Activated CD8-positive, alpha-beta memory T cell treated with anti-CD3 and anti-CD28 coated beads, Interleukin-2, amount 50 U/mL, for 48 hours (primary cell): Measurements from ENCODE around the gene EME2.
"Not testable (repeated sequence)": the region's sequence is repeated elsewhere in the genome, so short reads cannot be mapped to it uniquely, and the experiment has no call there.

Experiments used
- DNase-seq: peaks from one replicate; pipeline ENCODE4 v3.0.0-alpha.2; 2020

The EME2 gene

DNA sequence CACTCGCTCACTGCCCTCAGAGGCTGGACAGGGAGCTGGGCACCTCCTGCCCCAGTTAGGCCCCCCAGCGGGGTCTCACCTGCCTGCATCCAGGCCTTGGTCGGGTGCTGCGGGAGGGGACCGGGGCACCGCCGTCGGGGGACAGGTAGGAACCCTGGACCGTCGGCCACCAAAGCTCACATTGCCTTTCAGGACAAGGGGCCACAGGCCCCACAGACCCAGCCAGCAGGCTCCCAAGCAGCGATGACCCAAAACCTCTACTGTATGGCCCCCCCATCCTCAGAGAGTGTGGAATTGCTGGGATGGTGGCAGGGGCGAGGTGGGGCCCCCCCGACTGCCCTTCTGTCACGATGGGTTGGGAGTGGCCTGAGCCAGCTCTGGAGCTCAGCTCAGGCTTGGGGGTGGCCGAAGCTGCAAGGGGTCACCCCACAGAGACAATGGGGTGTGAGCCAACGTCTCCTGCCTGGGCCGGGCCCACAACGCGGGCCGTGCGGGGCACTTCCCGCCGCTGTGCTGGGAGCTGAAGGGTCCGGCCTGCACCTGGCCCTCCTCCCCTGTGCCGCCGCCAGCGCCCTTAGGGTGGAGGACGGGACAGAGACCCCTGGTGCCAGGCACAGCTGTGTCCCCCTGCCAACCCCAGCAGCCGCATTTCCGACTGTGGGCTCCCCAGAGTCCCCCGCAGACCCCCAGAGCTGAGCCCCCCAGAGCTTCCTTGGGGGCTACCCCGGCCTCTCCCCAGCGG, 20.4 kb downstream of the EME2 start:
- DNase-seq, result peak; percentile 42

- no peak for DNase-seq
Observed at GRCh38 chr16:1793578-1794220, 21.1 kb downstream of the EME2 start, which contains the start of gene IGFALS. TSS of gene IGFALS (minus strand) at chr16:1793705. CDS start at chr16:1793652, 53 bp downstream.

DNA sequence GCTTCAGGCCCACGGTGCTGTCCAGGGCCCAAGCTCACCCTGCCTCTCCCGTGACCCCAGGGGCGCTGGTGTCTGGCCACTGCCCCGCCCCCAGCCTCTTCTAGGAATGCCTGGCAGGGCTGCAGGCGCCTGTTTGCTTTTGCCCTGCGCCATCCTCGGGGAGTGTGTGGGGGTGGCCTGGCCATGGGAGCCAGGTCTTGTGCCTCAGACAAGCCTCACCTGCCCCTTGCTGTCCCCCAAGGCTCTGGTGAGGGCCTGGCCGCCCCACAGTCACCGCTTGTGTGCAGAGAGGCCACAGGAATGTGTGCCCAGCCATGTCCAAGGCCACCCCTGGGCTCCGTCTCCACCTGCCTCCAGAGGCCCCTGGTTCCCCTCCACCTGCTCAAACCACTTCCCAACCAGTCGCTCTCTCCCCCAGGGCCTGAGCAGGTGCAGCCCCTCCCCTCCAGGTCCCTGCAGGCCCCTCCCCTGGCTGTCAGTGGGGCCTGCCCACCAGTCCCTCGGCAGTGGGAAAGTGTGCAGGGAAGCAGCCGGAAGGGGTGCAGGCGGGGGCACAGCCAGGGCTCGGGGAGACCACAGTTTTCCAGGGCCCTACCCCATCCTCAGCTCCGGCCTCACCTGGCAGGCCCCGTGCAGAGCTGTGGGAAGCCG, 21.7 kb downstream of the EME2 start:
- peak; percentile 47 for DNase-seq

DNA sequence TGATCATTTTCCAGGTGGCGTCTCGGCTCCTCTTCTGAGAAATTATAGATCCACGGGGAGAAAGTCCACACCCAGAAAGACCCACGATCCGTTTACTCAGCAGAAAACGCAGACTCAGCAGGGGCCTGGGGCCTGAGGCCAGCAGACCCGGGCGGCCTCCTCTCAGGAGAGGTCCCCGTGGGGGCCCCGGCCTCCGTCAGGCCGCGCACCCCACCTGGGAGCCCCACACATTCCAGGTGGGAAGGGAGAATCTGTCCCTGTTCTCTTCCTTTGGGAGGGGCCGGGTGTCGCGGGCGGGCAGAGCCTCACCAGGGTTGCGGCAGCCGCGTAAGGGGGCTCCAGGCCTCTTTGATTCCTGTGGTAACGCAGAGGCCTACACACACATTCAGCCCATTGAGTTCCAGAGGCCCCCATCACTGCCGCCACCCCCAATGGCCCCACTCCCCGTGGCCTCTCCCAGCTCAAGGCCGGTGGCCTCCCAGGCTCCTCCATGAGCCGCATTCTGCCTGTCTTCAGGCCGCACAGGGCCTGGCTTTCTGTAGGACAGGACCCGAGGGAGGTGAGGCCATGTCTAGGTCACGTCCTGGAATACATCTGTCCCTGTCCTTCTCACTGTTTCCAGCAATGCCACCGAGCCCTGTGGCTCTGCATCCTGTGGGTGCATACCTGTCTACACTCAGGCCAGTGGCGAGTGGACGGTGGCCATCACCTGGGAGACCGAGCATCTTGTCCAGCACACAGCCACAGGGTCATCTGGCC, 22.5 kb downstream of the EME2 start:
- no peak for DNase-seq

- DNase-seq, result not testable (repeated sequence)
Observed at GRCh38 chr16:1799263-1799662, 26.7 kb downstream of the EME2 start.

GRCh38 chr16:1800701-1801100, 28.1 kb downstream of the EME2 start:
- no peak for DNase-seq

DNA sequence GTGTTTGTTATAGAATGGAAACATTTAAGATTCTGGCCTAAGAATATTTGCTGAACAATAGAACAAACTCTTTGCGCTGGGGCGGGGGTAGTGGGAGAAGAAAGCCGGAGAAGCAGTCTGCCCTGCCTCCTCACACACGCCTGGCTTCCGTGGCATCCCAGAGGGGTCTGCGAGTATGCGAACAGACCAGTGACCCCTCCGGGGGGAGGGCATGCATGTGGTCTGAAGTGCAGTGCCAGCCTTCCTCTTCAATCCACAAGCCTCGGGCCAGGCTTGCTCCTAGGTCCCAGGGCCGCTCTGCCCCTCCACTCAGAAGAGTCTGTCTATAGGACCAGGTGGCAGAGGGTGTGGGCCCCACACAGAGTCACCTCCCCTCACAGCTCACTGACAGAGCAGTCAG, 35.0 kb downstream of the EME2 start:
- DNase-seq, result no peak

DNA sequence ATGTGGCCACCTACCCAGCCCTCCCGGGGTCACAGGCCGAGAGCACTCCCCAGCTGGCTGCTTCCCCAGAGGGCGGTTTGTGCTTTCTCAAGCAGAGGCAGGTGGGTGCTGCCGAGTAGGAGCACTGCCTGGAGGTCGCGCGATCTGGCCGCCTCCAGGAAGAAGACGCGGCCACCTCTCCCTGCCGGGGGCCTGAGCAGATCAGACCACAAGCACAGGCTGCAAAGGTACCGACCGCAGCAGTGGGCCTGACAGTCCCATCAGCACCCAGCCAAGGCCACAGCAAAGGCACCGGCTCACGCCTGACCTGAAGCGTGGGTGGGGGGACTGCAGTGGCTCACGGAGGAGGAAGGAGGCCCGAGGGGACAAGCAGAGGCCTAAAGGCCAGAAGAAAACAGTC, 36.1 kb downstream of the EME2 start:
- no peak for DNase-seq

DNA sequence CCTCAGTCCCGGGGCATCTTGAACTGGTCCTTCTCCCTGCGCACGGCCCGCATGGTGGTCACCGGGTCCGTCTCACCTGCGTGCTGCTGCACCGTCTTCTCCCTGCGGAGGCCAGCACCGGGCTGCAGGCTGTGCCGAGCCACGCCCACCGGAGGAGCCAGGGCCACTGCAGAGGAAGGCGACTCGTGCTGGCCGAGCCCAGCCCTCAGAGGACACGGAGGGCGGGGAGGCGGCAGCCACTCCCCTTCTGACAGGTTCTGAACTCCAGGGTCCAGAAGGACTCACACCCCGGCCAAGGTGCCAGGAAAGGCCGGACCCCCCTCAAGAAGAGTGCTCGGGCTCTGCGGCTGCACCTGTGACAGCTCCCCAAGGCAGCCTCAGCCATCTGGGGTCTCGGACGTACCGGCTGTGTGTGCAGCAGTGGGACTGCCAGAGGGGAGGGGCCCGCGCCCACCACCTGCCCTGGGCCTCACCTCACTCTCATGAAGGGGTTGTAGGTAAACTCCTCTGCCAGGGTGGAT, 36.7 kb downstream of the EME2 start:
- DNase-seq, result no peak

GRCh38 chr16:1810106-1810505, 37.5 kb downstream of the EME2 start:
- DNase-seq, result no peak

GRCh38 chr16:1810536-1810935, 37.9 kb downstream of the EME2 start:
- no peak for DNase-seq

DNA sequence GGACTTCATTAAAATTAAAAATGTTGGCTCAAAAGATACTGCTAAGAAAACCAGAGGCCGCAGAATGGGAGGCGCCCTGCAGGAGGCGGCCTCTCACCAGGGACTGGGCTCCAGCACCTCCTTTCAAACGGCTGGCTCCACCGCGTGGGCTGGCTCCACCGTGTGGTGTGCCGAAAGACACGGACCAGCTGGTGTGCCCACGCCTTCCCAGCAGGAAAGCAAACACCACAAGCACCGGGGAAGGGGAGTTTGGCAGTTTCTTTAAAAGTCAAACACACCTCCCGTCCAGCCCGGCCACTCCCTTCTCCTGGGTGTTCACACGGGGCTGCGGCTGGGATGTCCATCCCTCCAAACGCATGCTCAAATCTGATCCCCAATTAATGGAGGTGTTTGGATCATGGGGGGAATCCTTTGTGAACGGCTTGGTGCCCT, 40.1 kb downstream of the EME2 start:
- peak; percentile 74 for DNase-seq

DNA sequence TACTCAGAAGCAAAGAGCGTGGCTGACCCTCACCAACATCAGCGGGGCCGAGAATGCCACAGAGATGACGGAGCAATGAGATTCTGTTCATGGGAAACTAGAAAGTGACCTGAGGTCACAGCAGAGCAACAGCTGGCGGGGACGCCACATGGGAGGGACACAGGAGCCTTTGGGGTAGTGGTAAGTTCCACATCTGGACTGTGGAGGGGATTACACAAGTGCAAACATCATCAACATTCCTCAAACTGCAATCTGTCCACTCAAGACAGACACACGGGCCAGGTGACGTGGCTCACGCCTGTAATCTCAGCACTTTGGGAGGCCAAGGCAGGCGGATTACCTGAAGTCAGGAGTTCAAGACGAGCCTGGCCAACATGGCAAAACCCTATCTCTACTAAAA, 42.9 kb downstream of the EME2 start:
- no peak for DNase-seq

DNA sequence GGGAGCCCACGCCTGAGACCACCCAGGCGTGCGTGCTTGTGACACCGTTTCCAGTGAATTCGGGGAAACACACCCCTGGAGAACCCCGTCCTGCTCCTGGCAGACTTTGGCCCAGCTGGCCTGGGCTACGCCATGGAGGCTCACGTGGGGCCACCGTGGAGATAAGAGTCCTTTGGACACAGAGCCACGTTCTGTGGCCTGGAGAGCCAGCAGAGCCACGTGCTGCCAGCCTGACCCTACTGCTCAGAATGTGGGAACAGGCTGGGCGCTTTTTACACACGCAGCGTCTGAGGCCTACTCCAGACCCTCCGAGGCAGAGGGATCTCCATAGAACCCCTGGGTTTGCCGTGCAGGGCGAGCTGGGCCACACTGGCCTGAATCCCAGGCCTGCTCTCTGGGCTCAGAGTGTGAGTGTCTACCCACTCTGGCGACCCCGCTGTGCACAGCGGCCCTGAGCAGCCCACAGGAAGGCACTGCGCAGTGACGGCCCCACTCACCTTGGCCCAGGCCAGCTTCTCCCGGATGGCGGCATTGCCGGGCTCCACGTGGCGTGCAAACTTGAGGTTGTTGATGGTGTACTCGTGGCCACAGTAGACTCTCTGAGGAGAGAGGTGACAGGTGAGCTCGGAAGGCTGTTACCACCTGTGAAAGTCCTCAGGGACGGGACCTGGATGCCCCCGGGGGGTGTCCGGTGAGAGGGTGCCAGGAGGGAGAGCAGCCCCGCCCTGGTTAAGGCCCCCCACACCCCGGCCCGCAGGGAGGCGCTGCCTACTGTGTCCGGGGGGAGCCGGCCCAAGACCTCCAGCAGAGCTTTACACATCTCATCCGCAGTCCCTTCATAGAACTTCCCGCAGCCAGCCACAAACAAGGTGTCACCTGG, 44.0 kb downstream of the EME2 start:
- DNase-seq, result no peak

DNA sequence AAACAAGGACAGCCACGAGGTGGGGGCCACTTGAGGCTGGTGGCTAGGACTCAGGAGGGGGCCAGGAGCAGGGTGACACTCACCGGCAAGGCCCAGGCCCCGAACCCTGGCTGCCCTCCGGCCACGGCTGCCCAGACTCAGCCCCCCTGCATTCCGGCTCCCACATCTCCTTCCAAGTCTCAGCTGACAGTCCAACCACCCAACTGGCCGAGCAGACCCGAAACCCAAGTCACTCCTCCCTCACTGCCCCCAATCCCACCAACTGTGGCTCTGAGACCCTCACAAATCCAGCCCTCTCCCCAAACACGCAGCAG, 44.6 kb downstream of the EME2 start:
- no peak for DNase-seq

DNA sequence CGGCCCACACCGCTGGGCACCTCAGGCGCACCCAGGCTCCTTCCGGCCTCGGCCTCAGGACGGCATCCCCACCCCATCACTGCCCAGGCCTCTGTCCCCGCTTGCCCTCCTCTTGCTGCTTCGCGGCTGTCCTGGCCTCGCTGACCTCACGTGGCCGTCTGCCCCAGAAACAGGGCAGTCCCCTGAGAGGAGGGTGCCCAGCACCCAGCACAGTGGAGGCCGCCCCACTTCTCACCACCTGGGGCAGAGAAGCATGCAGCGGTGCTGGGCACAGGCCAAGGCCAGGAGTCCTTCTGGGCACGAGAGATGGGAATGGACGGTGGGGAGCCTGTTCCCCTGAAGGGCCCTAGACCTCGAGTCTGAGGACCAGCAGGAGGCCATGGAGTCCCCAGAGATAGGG, 45.1 kb downstream of the EME2 start:
- DNase-seq, result no peak

DNA sequence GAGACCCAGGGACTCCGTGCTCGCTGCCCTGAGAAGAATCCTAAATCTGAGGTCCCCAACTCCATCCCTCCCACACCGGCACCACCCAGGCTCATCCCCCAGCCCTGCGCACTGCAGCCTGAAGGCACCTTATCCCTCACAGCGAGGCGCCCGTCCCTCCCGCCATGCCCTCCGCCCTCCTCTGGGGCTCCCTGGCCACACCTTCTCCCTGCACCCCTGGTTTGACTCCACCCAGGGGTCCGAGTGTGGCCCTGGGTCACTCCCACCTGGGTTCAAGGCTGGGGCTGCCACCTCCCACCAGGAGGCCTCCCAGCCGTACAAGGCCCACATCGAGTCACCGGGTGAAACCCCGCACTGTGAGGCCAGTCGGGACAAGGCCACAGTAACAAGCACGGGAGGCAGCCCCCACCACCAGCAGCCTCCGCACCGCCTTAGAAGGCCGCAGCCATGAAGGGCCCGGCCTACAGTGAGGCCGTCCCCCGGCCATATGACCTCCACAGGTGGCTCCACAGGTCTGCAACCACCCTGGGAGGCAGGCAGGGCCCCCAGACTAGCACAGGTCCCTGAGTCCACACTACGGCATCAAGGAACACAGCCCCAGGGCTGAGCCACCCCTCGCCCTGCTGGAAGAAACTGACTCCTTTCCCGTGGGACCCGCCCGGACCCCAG, 45.7 kb downstream of the EME2 start:
- no peak for DNase-seq

GRCh38 chr16:1818873-1819525, 46.4 kb downstream of the EME2 start:
- DNase-seq, result no peak

- DNase-seq, result no peak
Observed at GRCh38 chr16:1819611-1820010, 47.0 kb downstream of the EME2 start.

DNA sequence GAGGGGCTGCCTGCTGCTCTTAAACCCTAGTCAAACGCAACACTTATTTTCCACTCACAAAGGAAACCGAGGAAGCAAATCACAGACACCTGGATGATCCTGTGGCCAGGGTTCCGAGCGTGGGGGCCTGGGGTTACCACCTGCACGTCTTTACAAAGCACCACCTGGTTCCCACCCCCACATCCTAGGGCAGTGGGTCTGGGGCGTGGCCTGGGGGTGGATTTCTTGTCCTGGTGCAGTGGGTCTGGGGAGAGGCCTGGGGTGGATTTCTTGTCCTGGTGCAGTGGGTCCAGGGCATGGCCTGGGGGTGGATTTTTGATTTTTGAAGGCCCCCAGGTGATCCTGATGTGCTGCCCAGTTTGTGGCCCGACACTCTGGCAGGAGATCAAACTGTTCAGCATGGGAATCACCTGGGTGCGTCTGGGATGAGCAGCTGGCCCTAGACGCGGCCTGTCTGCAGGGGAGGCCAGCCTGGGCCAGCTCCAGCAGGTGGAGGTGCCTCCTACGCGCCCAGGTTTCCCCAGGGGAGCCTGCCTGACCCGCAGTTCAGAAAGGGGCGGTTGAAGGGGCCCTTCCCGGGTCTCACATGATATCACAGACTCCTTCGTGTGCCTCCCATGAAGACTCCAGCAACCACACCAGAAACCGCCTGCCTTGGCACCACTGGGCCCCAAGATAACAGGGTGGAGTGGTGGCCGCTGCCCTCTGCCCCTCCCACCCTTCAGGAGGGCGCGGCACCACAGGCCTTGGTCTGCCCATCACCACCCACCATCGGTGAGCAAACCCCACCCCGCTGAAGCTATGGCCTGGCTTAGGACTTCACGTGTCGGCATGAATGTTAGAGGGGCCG, 47.7 kb downstream of the EME2 start:
- no peak for DNase-seq
